ENCODE measurements around the gene SLC2A14.
"Not testable (repeated sequence)": the region's sequence is repeated elsewhere in the genome, so short reads cannot be mapped to it uniquely, and the experiment has no call there.

SLC2A14 gene

GRCh38 chr12:7833201-7833600 lies 39.5 kb downstream of the SLC2A14 start:
- H3K36me3 Mint-ChIP-seq; H3K9me3 Mint-ChIP-seq (ENCODE audit: low read depth); H3K4me1 Mint-ChIP-seq (ENCODE audit: low read depth); H3K4me3 Mint-ChIP-seq; H3K27ac Mint-ChIP-seq; H3K27me3 Mint-ChIP-seq: not testable (repeated sequence)

- Mint-ChIP-seq H3K9me3 (ENCODE audit: low read depth) (no peaks in the 10 kb centered on the region), H3K27me3 (no peaks in the 10 kb centered on the region), H3K4me1 (ENCODE audit: low read depth) (no peaks in the 10 kb centered on the region), H3K27ac (no peak overlapping the region), H3K36me3 (no peaks in the 10 kb centered on the region), H3K4me3 (no peak overlapping the region)
Measured at GRCh38 chr12:7832059-7832696, 40.5 kb downstream of the SLC2A14 start.

GRCh38 chr12:7829737-7830136 lies 43.0 kb downstream of the SLC2A14 start:
- H3K27me3 Mint-ChIP-seq; H3K4me1 Mint-ChIP-seq (ENCODE audit: low read depth); H3K9me3 Mint-ChIP-seq (ENCODE audit: low read depth); H3K27ac Mint-ChIP-seq; H3K36me3 Mint-ChIP-seq; H3K4me3 Mint-ChIP-seq: not testable (repeated sequence)

GRCh38 chr12:7825754-7826153 lies 47.0 kb downstream of the SLC2A14 start:
- H3K27ac Mint-ChIP-seq; H3K9me3 Mint-ChIP-seq (ENCODE audit: low read depth); H3K4me1 Mint-ChIP-seq (ENCODE audit: low read depth); H3K36me3 Mint-ChIP-seq; H3K27me3 Mint-ChIP-seq; H3K4me3 Mint-ChIP-seq: not testable (repeated sequence)

- Mint-ChIP-seq H3K4me1 (ENCODE audit: low read depth) (no peaks in the 10 kb centered on the region), H3K36me3 (no peaks in the 10 kb centered on the region), H3K27ac (no peak overlapping the region), H3K27me3 (peaks cover 3% of the 10 kb centered on the region), H3K4me3 (no peak overlapping the region), H3K9me3 (ENCODE audit: low read depth) (no peaks in the 10 kb centered on the region)
Measured at GRCh38 chr12:7806863-7807487, 65.7 kb downstream of the SLC2A14 start.

GRCh38 chr12:7806319-7806718 lies 66.4 kb downstream of the SLC2A14 start:
- not testable (repeated sequence) for H3K4me1 Mint-ChIP-seq (ENCODE audit: low read depth); H3K27me3 Mint-ChIP-seq; H3K36me3 Mint-ChIP-seq; H3K27ac Mint-ChIP-seq; H3K9me3 Mint-ChIP-seq (ENCODE audit: low read depth); H3K4me3 Mint-ChIP-seq

GRCh38 chr12:7801460-7801859 lies 71.3 kb downstream of the SLC2A14 start:
- H3K4me1 Mint-ChIP-seq (ENCODE audit: low read depth), result no peaks in the 10 kb centered on the region
- H3K9me3 Mint-ChIP-seq (ENCODE audit: low read depth), result no peaks in the 10 kb centered on the region
- H3K27me3 Mint-ChIP-seq, result no peaks in the 10 kb centered on the region
- no peak overlapping the region for H3K4me3 Mint-ChIP-seq
- no peak overlapping the region for H3K27ac Mint-ChIP-seq
- H3K36me3 Mint-ChIP-seq, result no peaks in the 10 kb centered on the region

GRCh38 chr12:7798750-7799308 lies 73.9 kb downstream of the SLC2A14 start:
- not testable (repeated sequence) for H3K9me3 Mint-ChIP-seq (ENCODE audit: low read depth); H3K27me3 Mint-ChIP-seq; H3K27ac Mint-ChIP-seq; H3K36me3 Mint-ChIP-seq; H3K4me3 Mint-ChIP-seq; H3K4me1 Mint-ChIP-seq (ENCODE audit: low read depth)

- no peak overlapping the region for H3K4me3 Mint-ChIP-seq
- H3K36me3 Mint-ChIP-seq, result no peaks in the 10 kb centered on the region
- no peaks in the 10 kb centered on the region for H3K4me1 Mint-ChIP-seq (ENCODE audit: low read depth)
- H3K27me3 Mint-ChIP-seq, result no peaks in the 10 kb centered on the region
- H3K9me3 Mint-ChIP-seq (ENCODE audit: low read depth), result no peaks in the 10 kb centered on the region
- no peak overlapping the region for H3K27ac Mint-ChIP-seq
Measured at GRCh38 chr12:7797698-7798398, 74.9 kb downstream of the SLC2A14 start.

- H3K4me1 Mint-ChIP-seq (ENCODE audit: low read depth); H3K4me3 Mint-ChIP-seq: not testable (repeated sequence)
Measured at GRCh38 chr12:7797269-7797668, 75.4 kb downstream of the SLC2A14 start.

GRCh38 chr12:7793211-7793610 lies 79.5 kb downstream of the SLC2A14 start:
- no peak overlapping the region for H3K4me3 Mint-ChIP-seq
- H3K27ac Mint-ChIP-seq, result no peak overlapping the region
- H3K4me1 Mint-ChIP-seq (ENCODE audit: low read depth), result no peaks in the 10 kb centered on the region
- peaks cover 3% of the 10 kb centered on the region for H3K27me3 Mint-ChIP-seq
- H3K36me3 Mint-ChIP-seq, result no peaks in the 10 kb centered on the region
- no peaks in the 10 kb centered on the region for H3K9me3 Mint-ChIP-seq (ENCODE audit: low read depth)

More at GRCh38 chr12:7797269-7797668, 75.4 kb downstream of the SLC2A14 start:
- not testable (repeated sequence) for H3K9me3 Mint-ChIP-seq (ENCODE audit: low read depth); H3K36me3 Mint-ChIP-seq; H3K27me3 Mint-ChIP-seq; H3K27ac Mint-ChIP-seq

GRCh38 chr12:7788884-7789528 lies 83.7 kb downstream of the SLC2A14 start, which contains the start of gene NANOG:
TSS of gene NANOG (plus strand) at chr12:7789402. CDS start at chr12:7789615, 213 bp downstream.
- not testable (repeated sequence) for H3K27ac Mint-ChIP-seq; H3K9me3 Mint-ChIP-seq (ENCODE audit: low read depth); H3K36me3 Mint-ChIP-seq; H3K4me1 Mint-ChIP-seq (ENCODE audit: low read depth); H3K27me3 Mint-ChIP-seq; H3K4me3 Mint-ChIP-seq

GRCh38 chr12:7788294-7788660 lies 84.4 kb downstream of the SLC2A14 start:
- Mint-ChIP-seq H3K27ac (no peak overlapping the region), H3K4me3 (no peak overlapping the region), H3K27me3 (peaks cover 8% of the 10 kb centered on the region), H3K9me3 (ENCODE audit: low read depth) (no peaks in the 10 kb centered on the region), H3K4me1 (ENCODE audit: low read depth) (no peaks in the 10 kb centered on the region), H3K36me3 (no peaks in the 10 kb centered on the region)

GRCh38 chr12:7787574-7788293 lies 85.0 kb downstream of the SLC2A14 start:
- Mint-ChIP-seq H3K36me3 (no peaks in the 10 kb centered on the region), H3K9me3 (ENCODE audit: low read depth) (no peaks in the 10 kb centered on the region), H3K27me3 (peaks cover 8% of the 10 kb centered on the region), H3K4me3 (no peak overlapping the region), H3K4me1 (ENCODE audit: low read depth) (no peaks in the 10 kb centered on the region), H3K27ac (no peak overlapping the region)

- H3K4me1 Mint-ChIP-seq (ENCODE audit: low read depth), result no peaks in the 10 kb centered on the region
- H3K27me3 Mint-ChIP-seq, result peaks cover 8% of the 10 kb centered on the region
- no peaks in the 10 kb centered on the region for H3K9me3 Mint-ChIP-seq (ENCODE audit: low read depth)
- no peak overlapping the region for H3K4me3 Mint-ChIP-seq
- H3K36me3 Mint-ChIP-seq, result no peaks in the 10 kb centered on the region
- H3K27ac Mint-ChIP-seq, result no peak overlapping the region
Measured at GRCh38 chr12:7784701-7785100, 88.0 kb downstream of the SLC2A14 start.

All from activated naive CD8-positive, alpha-beta T cell (primary cell).